Right lobe of liver (tissue), 4 donors: ENCODE measurements around the gene SPAG5.
"Not testable (repeated sequence)": the region's sequence is repeated elsewhere in the genome, so short reads cannot be mapped to it uniquely, and the experiment has no call there.

Experiments used
- POLR2A ChIP-seq: fragments of 450-650 bp; IDR thresholded peaks from one replicate; pipeline ENCODE4 v1.6.1; 2017; ENCODE audit warnings: antibody characterized with exemption, mild to moderate bottlenecking
- TF ChIP-seq, protein P1 (sequence below), 4 donors: fragments of 200-600 bp in 3 of 4; fragments of 450-650 bp in 1 of 4; IDR thresholded peaks; one replicate each; pipeline versions ENCODE4 v1.5.1 to v1.8.0; 2016 to 2022; ENCODE audit warnings: antibody characterized with exemption in 4 of 4, mild to moderate bottlenecking in 2 of 4
- donor health status: DM: no; HTN: no; CAD: no.
- donor health status: DM: no; HTN: no; CAD: no.
- donor health status: DM: no; HTN: yes; CAD: no.

DNA sequence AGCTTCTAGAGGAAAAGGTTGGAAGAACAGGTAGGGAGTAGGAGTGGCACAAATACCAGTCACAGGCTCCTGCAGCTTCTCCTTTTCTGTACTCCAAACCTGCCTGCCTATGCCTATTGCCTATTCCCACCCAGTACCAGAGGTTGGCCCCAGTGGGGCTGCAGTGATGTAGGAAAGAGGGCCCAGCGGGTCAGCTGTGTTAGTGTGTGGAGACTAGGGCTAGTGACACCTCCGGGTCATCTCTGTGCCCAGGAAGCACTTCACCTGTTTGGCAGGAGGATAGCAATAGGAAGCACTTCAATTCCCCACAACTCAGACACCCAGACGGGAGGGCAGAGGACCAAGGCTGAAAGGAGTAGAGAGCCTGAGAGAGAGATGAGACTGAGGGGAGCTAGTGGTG lies 22.8 kb downstream of the SPAG5 start:
- TF ChIP-seq, protein P1, sequence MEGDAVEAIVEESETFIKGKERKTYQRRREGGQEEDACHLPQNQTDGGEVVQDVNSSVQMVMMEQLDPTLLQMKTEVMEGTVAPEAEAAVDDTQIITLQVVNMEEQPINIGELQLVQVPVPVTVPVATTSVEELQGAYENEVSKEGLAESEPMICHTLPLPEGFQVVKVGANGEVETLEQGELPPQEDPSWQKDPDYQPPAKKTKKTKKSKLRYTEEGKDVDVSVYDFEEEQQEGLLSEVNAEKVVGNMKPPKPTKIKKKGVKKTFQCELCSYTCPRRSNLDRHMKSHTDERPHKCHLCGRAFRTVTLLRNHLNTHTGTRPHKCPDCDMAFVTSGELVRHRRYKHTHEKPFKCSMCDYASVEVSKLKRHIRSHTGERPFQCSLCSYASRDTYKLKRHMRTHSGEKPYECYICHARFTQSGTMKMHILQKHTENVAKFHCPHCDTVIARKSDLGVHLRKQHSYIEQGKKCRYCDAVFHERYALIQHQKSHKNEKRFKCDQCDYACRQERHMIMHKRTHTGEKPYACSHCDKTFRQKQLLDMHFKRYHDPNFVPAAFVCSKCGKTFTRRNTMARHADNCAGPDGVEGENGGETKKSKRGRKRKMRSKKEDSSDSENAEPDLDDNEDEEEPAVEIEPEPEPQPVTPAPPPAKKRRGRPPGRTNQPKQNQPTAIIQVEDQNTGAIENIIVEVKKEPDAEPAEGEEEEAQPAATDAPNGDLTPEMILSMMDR (IDR thresholded peaks at IDR 0.05): not testable (repeated sequence)
- not testable (repeated sequence) for TF ChIP-seq POLR2A
